GM18873 (cell line): ENCODE results near the gene SMYD3.
"Not testable (repeated sequence)": the region's sequence is repeated elsewhere in the genome, so short reads cannot be mapped to it uniquely, and the experiment has no call there.

ENCODE experiments used
- ATAC-seq: cut with Tn5 transposase; IDR thresholded peaks from one replicate; pipeline ENCODE4 v1.9.1; 2021; ENCODE audit warnings: mild to moderate bottlenecking, moderate library complexity, moderate number of reproducible peaks; ENCODE audit not compliant: unreplicated experiment, low FRiP score

SMYD3 gene

DNA sequence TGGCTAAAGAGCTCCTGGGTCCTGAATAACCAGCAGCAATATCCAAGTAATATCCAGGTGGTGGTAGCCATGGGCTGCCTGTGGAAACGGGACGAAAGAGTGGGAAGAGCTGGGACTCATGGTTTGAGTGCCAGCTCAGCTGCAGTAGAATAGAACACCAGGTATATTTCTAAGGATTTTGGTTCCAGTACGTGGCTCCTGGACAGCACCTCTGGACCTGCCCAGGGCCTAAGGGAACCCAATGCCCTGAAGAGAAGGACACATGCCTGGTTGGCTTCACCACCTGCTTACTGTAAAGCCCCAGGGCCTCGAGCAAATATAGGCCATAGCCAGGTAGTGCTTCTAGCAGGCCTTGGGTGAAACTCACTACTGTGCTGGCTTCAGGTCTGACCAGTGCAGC, 785.6 kb downstream of the SMYD3 start:
- ATAC-seq, result no peak

DNA sequence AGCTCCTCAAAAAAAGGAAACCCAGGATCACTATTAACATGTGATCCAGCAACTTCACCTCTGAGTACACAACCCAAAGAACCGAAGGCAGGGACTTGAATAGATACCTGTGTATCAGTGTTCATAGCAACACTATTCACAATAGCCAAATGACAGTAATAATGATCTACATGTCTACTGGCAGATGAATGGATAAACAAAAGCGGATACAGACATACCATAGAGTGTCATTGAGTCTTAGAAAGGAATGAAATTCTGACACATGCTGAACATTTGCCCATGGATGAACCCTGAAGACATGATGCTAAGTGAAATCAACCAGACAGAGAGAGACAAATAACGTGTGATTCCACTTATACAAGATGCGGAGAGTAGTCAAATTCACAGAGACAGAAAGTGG, 788.1 kb downstream of the SMYD3 start:
- no peak for ATAC-seq

DNA sequence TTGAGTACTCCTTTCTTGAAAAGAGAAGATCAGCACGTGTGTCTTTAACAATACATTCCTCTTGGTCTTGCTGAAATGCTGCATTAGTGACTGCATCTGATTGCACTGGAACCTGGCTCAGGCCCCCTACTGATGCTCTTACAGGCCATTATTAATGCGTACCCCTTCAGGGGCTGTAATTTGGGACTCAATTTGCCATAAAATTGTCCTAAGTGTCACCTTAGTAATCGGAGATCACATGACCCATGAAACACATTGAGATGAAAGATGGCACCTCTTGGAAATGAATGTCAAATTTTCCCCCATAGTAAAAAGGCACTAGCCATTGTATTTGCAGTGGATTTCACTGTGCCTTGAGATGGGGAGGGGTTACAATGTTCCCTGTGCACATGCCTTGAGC, 789.0 kb downstream of the SMYD3 start:
- no peak for ATAC-seq

DNA sequence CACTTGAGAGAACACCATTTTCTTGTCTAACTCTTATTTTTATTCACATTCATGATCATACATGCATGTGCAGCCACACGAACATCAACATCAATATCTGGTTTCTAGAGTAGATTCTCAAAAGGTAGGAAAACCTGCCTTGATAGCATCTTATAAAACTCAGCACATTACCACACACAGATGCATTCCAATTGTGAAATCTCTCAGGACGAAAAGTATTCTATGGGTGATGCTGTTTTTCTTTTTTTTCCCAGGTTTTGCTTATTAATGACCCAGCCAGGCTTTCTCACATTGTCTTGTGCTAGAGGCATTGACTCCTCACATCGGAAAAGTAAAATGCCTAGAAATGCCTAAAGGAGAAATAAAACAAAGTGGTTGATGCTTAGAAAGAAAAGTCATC, 789.5 kb downstream of the SMYD3 start:
- ATAC-seq, result no peak

DNA sequence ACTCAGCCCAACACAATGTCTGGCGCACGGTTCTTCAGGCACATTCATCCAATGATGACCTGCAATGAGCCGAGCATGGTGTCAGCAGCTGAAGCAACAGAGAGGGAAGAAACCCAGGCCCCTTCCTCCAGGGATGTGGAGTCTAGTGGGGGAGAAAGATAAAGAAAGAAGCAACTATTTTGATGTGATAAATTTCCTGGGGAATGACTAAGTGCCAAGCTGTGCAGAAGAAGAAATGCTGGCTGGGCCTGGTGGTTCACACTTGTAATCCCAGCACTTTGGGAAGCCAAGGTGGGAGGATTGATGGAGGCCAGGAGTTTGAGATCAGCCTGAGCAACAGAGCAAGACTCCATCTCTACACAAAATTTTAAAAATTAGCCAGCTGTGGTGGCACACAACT, 790.5 kb downstream of the SMYD3 start:
- no peak for ATAC-seq

DNA sequence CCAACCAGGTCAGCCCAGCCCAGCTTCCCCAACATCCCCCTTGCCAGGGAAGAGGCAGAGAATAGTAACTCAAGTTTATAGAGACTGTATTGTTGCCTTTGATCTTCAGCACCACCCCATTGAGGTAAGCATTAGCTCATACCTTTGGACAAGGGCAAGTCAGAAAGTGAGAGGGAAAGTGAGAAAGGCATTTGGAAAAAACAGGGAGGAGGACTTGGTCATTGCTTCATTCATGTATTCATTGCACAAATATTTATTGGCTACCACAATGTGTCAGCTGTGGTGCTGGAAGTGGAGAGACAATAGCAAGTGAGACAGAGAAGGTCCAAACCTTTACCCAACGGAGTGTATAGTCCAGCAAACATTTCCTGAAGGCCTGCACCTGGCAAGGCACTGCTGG, 791.1 kb downstream of the SMYD3 start:
- no peak for ATAC-seq

DNA sequence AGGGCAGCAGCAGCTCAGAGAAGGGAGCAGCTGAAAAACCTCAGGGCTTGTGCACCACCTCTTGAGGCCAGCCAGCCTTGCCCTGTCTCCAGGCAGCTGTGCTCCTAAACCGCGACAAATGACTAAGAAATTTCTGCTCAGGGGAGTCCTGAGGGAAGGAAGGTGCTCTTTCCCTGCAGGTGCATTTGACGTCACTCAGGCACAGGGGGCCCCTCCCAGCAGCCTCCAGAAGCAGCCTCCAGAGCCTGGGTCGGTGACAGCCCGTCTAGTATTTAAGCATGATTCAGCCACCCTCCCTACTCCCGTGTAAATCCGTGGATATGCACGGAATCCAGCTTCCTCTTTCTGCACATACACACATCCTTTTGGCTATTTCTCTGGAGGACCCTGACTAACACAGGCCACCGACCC, 791.8 kb downstream of the SMYD3 start:
- ATAC-seq, result no peak

DNA sequence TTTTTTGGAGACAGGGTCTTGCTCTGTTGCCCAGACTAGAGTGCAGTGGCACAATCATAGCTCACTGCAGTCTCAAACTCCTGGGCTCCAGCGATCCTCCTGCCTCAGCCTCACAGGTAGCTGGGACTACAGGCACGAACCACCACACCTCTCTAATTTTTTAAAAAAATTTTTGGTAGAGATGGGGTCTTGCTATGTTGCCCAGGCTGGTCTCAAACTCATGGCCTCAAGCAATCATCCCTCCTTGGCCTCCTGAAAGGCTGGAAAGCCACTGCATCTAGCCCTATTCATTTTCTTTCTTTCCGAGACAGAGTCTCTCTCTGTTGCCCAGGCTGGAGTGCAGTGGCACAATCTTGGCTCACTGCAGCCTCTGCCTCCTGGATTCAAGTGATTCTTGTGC, 793.1 kb downstream of the SMYD3 start:
- ATAC-seq, result not testable (repeated sequence)

DNA sequence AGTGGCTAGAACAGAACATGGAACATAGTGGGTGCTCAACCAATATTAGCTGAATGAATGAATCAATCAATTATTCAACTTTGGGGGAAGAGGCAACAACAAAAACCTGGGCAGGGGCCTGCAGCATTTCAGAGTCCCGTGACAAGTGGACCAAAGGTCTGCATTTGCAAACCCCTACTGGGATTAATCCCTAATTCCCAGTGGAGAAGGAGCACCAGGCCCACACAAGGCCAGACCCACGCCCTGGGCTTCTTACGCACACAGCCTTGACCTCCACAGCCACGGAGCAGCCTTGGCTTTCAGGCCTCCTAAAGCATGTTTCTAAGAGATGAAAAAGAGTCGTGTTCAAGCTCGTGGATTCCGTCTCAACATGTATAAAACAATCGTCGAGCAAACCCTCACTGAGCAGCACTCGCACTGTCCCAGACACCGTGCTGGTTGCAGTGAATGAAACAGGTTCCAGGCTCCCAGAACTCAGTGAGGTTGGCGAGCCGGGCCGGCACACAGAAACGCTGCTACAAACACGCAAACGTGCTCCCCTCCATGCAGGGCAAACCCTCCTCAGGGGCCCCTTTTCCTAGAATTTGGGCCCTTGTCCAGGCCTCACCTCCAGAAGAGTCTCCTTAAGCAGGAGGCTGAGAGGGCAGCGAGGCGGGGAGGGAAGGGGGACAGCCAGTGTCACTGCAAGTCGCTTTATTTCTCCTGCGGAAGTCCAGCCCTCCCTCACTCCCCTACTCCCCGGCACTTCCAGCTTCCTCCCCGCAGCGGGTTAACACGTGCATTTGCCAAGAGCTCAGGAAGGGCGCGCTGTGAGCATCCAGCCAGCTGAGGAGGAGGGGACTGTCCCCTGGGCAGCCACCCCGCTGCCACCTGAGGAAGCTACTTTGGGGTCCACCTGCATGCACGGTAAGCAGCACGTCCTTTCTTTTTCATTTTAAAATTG, 795.8 kb downstream of the SMYD3 start:
- ATAC-seq, result no peak

DNA sequence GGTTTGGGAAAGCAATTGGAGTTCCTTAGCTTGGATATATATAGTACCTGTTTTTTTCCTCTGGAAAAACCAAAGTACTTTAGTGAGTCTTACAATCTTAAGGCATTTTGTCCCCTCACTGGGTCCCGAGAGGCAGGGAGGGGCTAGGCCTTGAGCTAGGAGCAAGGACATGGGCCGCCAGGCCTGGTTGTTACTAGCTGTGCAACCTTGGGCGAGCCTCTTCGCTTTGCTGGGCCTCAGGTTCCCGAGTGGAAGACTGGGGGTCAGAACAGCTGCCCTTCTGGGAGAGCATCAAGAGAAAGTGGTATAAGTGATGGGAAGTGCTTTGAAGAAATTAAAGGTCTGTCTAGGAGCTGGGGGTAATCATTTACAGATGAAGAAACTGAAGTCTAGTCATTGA, 799.1 kb downstream of the SMYD3 start:
- ATAC-seq, result no peak

DNA sequence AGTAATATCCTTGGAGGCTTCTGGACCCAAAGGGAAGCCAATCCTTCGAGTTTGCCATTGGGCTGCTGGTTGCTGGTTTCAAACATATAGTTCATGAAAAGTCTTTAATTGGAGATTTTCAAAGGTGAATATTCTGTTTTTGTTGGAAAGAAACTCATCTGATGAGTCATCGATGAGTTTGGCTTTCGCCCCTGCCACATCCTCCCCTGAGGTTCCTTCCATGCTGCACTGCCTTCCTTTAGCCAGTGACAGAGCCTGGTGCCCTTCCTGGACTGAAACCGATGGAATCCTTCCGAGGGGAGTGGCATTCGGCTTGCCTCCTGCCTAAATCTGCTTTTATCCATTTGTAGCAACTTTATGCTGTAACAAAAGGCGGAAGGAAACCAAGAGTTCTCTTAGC, 802.3 kb downstream of the SMYD3 start:
- ATAC-seq, result no peak

DNA sequence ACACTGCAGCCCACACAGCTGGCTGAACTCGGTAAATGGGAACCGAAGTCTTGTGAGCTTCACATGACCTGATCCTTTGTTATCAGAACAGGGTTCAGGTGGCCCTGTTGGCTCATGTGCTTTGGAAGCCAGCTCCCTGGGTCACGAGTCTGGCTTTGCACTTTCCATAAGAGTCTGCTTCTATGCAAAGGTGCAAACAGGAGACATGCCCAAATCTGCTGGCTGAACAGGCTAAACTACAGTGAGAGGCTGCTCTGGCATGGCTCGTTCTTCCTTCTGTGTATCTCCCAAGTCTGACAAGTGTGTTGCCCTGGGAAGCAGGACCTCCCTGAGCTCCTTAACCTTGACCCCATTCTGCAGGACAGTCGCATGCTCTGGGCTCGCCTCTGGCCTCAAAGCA, 802.7 kb downstream of the SMYD3 start:
- no peak for ATAC-seq

DNA sequence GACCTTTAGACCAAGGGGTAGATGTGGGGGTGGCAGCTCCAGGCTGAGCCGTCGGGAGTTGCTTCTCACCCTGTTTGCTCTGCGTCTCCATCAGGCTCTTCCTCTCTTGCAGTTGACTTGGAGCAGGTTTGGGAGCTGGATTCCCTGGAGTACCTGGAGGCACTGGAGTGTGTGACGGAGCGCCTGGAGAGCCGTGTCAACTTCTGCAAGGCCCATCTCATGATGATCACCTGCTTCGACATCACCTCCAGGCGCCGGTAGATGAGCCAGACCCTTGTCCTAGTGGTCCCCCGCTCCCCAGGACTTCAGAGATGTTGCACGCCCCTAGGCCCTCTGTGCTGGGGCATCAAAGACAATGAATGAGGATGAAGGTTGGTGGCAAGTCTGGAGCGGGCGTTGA, 804.7 kb downstream of the SMYD3 start:
- no peak for ATAC-seq

DNA sequence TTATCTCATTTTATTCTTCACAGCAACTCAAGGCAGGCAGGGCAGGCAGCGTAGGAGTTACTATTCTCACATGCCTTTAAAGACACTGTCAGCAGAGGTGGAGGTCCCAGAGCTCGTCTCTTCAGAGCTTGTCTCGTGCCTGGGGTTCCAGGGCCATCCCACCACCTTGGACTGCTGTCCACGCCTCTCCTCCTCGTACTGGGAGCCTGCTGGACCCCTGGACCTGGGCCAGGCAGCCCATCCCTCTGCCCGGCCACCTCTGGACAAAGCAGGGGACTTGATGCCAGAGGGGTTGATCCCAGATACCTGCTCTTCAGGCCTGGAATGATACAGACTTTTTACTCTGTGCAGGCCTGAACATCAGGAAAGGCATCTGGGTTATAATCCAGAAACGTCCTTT, 805.4 kb downstream of the SMYD3 start:
- no peak for ATAC-seq

DNA sequence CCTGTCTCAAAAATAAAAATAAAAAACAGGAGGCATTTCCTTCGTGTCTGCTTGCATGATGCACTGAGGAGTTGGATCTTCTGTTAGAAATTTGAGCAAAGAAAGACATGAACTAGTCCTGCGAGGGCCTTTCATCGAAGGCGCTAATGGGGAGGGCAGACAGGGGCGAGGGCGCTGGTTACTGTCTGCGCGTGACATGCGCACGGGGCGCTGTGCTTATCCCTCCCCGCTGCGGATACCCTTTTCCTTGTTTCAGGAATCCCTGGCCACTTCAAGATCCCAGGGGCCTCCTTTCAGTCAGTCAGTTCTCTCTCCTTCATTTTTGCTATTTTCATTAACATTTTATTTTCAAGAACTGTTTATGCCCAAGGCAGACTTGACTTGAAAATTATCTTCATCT, 806.4 kb downstream of the SMYD3 start:
- no peak for ATAC-seq
